Fibroblast of gingiva (primary cell): Measurements from ENCODE around the gene SPPL3.
A peak's percentile ranks its signal among the peaks of the same experiment; 100 is the strongest.

ENCODE experiments used
- DNase-seq: peaks from one replicate; pipeline ENCODE4 v3.0.0-alpha.2; 2011; ENCODE audit warnings: low read depth

SPPL3 gene

GRCh38 chr12:120873226-120873625, 30.9 kb downstream of the SPPL3 start:
- no peak for DNase-seq

DNA sequence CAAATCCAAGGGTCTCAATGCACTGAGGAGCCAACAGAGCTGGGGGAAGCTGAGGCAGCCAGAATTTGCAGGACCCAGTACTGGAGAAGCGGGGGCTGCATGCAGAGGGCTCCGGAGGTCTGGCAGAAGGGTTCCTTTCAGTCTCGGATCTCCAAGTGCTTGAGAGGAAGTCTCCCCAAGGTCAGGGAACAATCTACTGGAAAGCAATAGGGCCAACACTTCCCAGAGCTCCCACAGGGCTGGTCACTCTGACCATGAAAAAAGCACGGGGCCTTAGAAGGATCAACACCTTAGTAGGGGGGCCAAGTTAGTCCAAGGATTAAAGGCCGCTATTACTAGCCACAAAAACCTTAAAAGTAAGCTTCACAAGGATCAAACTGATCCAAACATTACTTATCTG, 31.7 kb downstream of the SPPL3 start:
- DNase-seq, result no peak

GRCh38 chr12:120870415-120870814, 33.7 kb downstream of the SPPL3 start:
- DNase-seq, result no peak

- no peak for DNase-seq
Measured at GRCh38 chr12:120869376-120869775, 34.8 kb downstream of the SPPL3 start.

GRCh38 chr12:120866108-120866507, 38.0 kb downstream of the SPPL3 start:
- peak; percentile 25 for DNase-seq

DNA sequence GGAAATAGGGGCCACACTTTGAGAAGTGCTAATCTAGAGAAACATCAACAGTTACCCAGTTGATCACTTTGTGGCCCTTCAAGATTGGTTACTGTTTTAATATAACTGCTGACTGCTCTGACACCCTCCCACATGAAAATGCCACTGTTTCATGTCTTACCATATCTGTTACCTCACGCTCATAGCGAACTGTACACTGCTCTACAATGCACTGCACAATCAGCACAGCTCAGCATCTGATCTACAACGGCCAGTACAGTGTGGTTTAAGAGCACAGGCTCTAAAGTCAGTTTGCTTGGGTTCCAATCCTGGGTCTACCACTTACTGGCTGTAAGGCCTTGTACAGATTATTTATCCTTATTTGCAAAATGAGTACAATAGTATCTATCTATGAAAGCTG, 39.1 kb downstream of the SPPL3 start:
- DNase-seq, result no peak

DNA sequence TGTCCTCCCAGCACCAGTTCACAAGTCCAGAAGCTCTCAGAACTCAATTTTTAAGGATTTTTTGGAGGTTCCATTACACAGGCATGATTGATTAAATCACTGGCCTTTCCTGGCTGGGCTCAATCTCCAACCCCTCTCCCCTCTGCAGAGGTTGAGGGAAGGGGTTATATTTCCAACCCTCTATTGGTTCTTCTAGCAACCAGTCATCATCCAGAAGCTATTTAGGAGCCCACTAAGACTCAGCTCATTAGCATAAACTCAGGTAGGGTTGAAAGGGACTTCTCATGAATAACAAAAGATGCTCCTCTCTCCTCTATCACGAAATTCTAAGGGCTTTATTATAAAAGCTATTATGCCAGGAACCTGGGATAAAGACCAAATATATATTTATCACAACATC, 41.5 kb downstream of the SPPL3 start:
- no peak for DNase-seq

GRCh38 chr12:120861074-120861795, 42.9 kb downstream of the SPPL3 start:
- DNase-seq, result no peak

GRCh38 chr12:120858306-120859088, 45.7 kb downstream of the SPPL3 start:
- DNase-seq, result no peak

GRCh38 chr12:120856980-120857379, 47.2 kb downstream of the SPPL3 start:
- no peak for DNase-seq

DNA sequence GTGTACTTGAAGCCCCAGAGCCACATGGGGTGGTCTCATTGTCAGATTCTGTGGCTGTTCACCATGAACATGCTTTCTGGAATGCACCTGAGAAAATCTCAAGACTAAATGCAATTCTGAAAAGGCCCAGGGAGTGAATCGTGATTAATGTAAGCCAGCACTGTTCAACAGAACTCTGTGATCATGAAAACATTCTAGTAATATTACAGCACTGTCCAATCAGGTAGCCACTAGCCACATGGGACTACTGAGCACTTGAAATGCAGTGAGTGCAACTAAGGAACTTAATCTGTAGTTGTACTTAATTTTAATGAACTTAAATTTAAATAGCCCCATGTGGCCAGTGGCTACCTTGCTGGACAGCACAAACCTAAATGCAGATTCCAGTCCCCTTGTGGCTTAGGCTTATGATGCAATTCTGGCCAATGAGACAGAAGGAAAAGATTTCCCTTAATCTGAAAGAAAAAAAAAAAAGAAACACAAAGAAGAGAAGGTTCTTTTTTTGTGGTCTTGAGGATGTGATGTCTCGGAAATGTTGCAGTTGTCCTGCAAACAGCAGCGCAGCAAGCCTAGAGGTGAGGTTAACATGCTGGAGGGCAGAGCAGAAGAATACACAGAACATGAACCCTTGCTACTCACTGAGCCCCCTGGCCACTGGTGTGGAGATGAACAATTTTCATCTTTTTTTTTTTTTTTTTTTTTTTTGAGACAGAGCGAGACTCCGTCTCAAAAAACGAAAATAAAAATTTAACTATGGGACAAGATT, 48.2 kb downstream of the SPPL3 start:
- DNase-seq, result no peak

DNA sequence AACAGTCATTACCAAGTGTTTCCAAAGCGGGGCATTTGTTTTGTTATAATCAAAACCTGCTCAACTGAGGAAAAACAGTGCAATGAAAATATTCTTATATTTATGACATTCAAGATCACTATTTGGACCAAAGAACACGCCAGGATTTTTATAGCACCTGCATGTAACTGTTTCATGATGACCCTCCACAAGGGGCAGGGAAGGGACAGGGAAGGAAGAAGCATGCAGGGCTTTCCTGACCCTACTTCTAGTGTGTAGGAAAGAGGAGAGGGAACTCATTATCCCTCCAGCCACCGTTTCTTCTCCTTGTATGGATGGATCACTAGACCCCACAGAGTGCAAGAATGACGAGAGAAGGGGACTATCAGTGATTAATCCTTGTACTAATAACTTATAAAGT, 49.4 kb downstream of the SPPL3 start:
- no peak for DNase-seq

DNA sequence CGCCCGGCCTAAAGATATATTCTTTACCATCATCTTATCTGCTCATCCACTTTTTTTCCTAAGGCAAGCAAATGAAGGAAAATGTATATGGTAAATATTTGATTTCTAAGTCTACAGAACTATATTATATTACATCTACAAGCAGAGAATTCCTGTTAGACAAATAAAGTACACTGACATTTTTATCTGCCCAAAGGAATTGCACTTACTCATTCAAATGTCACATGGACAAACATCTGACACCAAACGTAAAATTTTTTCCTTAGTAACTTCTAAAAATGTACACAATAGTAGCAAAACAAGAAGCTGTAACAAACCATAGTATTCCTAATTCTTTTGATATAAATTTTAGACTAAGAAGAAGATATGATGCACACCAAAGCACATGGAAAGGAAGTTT, 51.0 kb downstream of the SPPL3 start:
- peak; percentile 51 for DNase-seq

DNA sequence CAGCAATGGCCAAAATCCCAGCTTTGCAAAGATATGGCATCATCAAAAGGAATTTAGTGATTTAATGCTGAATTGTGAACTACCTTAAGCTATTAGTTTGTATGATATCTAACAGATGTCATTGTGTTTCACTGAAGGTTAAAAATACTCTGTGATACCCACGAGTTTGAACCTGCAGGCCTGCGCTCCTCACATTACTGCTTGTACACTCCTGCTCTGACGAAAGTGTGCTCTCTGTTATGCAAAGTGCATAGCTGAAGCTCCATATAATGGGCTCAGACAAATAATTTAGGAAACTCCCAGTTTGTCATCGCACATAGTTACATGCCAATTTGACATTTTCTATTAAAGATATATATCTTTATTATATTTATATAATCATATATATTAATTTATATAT, 52.2 kb downstream of the SPPL3 start:
- DNase-seq, result no peak

GRCh38 chr12:120851444-120851843, 52.7 kb downstream of the SPPL3 start:
- no peak for DNase-seq

GRCh38 chr12:120849765-120850164, 54.4 kb downstream of the SPPL3 start:
- DNase-seq, result no peak

DNA sequence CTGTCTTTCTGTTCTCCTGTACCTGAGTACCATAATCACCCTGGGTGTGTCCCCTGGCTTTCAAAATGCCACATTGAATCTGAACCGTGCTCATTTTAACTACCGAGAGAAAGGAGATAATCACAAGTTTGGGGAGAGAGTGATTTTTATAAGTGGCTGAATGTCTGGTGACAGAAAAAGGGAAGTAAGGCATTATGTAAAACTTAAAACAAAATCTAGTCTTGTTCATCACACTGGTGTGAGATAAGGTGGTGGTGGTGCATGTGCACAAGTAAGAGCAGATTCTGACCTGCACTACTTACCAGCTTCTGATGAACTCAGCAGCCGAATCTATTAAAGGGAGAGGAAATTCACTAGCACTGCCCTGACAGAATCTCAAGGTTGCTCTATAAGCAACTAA, 56.3 kb downstream of the SPPL3 start:
- no peak for DNase-seq

GRCh38 chr12:120847392-120847791, 56.8 kb downstream of the SPPL3 start:
- DNase-seq, result no peak

DNA sequence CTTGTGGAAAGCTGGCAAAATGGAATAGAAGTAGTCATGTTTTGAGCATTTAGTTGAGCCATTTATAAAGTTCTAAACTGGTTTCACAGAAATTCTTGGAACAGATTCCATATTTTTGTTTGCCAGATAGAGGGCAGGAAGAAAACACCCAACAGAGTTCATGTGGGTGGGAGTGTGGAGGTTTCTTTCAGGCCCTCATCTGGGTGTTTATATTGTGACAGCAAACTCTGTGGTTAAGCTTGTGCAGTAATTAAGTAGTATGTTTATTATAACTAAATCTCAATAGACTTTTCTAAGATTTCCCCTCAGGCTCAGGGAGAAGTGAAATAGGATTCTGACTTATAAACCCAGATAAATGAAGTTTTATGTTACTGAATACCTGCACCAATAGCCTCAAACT, 57.4 kb downstream of the SPPL3 start:
- peak; percentile 66 for DNase-seq

- no peak for DNase-seq
Measured at GRCh38 chr12:120845696-120846095, 58.5 kb downstream of the SPPL3 start.

GRCh38 chr12:120844768-120845449, 59.2 kb downstream of the SPPL3 start:
- no peak for DNase-seq

GRCh38 chr12:120844297-120844696, 59.9 kb downstream of the SPPL3 start:
- DNase-seq, result no peak
